HG03520 (cell line): Measurements from ENCODE around the gene HTT.
"Not testable (repeated sequence)": the region's sequence is repeated elsewhere in the genome, so short reads cannot be mapped to it uniquely, and the experiment has no call there.

Experiments used
- ATAC-seq: cut with Tn5 transposase; IDR thresholded peaks from one replicate; pipeline ENCODE4 v1.9.1; 2021; ENCODE audit warnings: mild to moderate bottlenecking, moderate library complexity; ENCODE audit not compliant: unreplicated experiment

HTT gene

GRCh38 chr4:3118312-3118711, 43.8 kb downstream of the HTT start:
- no peak for ATAC-seq

- no peak for ATAC-seq
Observed at GRCh38 chr4:3119464-3119863, 45.0 kb downstream of the HTT start.

GRCh38 chr4:3121110-3121509, 46.6 kb downstream of the HTT start:
- ATAC-seq, result no peak

- ATAC-seq, result no peak
Observed at GRCh38 chr4:3121596-3121995, 47.1 kb downstream of the HTT start.

GRCh38 chr4:3122081-3122563, 47.6 kb downstream of the HTT start:
- ATAC-seq, result no peak

- ATAC-seq, result no peak
Observed at GRCh38 chr4:3123181-3123671, 48.7 kb downstream of the HTT start.

- ATAC-seq, result no peak
Observed at GRCh38 chr4:3124070-3124767, 49.7 kb downstream of the HTT start.

GRCh38 chr4:3127112-3127511, 52.6 kb downstream of the HTT start:
- ATAC-seq, result no peak

GRCh38 chr4:3128058-3128457, 53.6 kb downstream of the HTT start:
- ATAC-seq, result no peak

GRCh38 chr4:3128976-3129375, 54.5 kb downstream of the HTT start:
- ATAC-seq, result no peak

GRCh38 chr4:3130201-3130600, 55.7 kb downstream of the HTT start:
- ATAC-seq, result no peak

GRCh38 chr4:3130826-3131225, 56.3 kb downstream of the HTT start:
- ATAC-seq, result no peak

GRCh38 chr4:3134201-3134600, 59.7 kb downstream of the HTT start:
- ATAC-seq, result no peak

GRCh38 chr4:3135155-3136011, 60.9 kb downstream of the HTT start:
- ATAC-seq, result no peak

GRCh38 chr4:3136454-3136853, 62.0 kb downstream of the HTT start:
- no peak for ATAC-seq

- no peak for ATAC-seq
Observed at GRCh38 chr4:3137908-3138307, 63.4 kb downstream of the HTT start.

- ATAC-seq, result no peak
Observed at GRCh38 chr4:3145234-3145924, 70.9 kb downstream of the HTT start.

- no peak for ATAC-seq
Observed at GRCh38 chr4:3148926-3149325, 74.4 kb downstream of the HTT start.

GRCh38 chr4:3151238-3151637, 76.8 kb downstream of the HTT start:
- not testable (repeated sequence) for ATAC-seq

- no peak for ATAC-seq
Observed at GRCh38 chr4:3157366-3157765, 82.9 kb downstream of the HTT start.

- ATAC-seq, result no peak
Observed at GRCh38 chr4:3158841-3159240, 84.4 kb downstream of the HTT start.
